ENCODE measurements around the gene DENND5B.
"Not testable (repeated sequence)": the region's sequence is repeated elsewhere in the genome, so short reads cannot be mapped to it uniquely, and the experiment has no call there.

The DENND5B gene

DNA sequence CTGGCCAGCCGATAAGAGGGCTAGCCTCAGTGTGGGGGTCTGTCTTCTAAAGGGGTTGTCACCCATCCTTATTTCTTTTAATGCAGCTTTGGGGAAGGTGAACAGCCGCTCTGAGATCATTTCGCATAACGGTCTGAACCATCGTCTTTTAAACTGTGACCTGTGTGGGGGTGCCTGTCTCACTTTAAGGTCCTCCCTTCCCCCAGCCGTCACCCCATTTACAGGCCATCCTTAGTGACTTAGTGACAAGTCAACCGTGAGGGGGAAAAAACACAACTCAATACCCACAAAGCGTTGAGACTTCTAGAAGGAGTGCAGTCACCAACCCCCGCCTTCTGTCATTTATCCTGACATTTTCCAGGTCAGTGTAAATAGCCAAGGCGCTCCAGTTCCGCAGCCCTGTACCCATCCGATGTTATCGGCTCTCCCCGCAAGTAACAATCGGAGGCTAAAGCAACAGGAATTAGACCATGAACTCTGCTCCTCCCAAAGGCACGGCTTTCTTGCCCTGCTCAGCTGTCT is 505 bp upstream of the DENND5B start:
- peak; percentile 27 for DNase-seq (ENCODE audit: low spot score)

DNA sequence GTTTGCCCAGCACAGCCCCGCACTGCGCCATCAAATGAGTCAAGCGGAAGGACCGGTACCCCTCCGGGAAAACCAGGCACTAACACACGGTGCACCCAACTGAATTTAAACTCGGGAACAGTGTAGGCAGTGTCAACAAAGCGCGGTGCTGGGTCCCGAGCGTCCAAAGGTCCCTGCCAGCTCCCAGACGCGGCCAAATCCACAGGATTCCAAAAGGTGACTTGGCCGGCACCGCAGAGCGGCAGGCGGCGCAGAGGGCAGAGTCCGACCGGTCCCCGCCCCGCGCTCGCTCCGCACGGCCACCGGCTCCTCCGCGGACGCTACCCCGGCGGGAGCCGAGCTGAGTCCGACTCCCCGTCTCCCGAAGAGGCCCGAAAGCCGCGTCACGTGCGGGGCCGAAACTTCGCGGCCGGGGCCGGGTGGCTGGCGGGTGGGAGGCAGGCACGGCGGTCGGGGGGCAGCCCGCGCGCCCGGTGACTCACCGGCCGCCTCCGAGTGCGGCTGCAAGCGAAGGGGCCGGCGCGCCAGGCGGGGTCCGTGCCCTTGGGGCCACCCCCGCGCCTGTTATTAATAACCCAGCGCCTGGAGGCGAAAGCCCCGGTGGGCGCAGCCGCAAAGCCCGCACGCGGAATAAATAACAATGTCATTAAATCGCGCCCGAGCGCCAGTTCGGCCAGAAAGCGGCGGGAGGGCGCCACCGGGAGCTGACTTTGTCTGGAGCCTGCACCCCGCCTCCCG is 863 bp downstream of the DENND5B start:
- peak; percentile 86 for DNase-seq (ENCODE audit: low spot score)

DNA sequence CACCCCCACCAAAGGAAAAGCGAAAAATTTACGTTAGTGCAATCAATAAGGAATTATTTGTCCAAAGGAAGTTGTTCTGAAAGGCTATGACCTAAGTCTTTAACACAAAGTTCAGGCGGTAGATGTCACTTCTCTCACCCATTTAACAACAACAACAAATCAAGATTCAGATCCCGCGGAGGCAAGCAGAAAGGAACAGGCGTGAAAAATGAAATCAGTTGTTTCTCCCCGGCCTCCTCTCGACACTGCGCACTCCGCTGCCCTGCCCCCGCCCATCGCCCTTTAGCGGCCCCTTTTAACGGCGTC is 1.4 kb downstream of the DENND5B start:
- no peak for DNase-seq (ENCODE audit: low spot score)

DNA sequence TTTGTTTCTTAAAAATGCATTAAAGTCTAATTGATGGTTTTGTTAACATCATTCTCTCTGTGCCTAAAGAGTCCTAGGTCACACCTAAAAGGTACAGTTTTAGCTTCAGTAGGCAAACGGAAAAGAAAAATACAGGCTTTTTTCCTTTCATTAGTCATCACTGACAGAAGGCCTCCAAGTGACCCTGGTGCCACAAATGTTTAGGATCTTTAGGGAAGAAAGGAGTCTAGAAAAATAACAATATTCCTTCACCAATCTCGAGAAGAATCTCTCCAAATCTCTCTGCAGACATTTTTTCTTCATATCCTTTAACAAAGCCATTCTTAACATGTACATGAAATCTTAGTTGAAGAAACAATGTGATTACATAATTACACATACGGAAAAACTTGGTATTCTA is 2.0 kb downstream of the DENND5B start:
- no peak for DNase-seq (ENCODE audit: low spot score)

DNA sequence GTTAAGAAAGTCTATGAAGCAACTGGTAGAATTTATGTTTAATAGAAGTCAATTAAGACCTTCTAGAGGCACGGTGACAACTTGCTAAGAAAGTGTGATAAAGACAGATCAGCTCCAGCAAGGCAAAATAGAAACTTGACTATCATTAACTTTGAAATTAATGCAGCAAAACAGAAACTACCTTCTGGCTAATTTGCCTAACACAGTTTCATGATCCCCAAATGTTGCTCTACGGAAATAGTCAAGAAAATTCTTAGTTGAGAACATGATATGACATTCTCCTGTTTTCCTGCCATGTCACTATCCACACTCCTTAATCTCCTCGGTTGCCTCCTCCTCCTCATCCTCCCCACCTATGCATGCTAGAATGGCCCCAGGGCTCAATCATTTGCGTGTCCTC is 4.2 kb downstream of the DENND5B start:
- DNase-seq (ENCODE audit: low spot score): no peak

DNA sequence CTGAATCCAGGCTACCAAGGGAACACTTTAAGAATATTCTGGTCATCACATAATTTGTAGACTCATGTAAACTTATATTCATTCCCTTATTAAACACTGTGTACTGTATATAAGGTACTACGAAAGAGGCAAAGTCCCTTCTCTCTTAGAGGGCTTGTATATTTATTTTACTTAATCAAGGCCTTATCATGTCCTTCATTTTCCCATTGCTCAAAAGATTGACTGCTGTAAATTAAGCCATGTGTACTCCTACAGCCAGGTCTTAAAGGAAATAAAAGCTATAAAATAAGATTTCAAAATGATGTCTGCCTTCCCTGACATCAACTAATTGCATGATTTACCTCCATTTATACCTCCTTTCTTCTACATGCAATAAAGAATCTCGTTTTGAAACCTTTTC is 5.0 kb downstream of the DENND5B start:
- no peak for DNase-seq (ENCODE audit: low spot score)

DNA sequence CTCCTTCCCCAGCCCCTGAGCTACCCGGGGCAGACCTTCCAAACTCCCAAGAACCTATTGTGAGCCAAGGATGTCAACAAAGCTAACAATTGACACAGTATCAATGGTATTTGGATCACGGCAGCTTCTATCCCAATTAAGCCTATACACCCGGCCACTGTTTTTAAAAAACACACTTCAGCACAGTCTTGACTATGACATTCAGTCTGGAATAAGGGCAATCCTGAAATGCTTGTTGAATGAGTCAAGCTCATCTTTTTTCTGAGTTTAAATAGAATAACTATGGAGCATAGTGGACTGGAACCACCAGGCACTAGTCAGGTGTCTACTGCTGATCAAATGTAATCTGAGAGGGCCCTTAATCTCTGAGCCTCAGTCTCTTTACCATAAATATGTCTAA is 5.7 kb downstream of the DENND5B start:
- DNase-seq (ENCODE audit: low spot score): no peak

DNA sequence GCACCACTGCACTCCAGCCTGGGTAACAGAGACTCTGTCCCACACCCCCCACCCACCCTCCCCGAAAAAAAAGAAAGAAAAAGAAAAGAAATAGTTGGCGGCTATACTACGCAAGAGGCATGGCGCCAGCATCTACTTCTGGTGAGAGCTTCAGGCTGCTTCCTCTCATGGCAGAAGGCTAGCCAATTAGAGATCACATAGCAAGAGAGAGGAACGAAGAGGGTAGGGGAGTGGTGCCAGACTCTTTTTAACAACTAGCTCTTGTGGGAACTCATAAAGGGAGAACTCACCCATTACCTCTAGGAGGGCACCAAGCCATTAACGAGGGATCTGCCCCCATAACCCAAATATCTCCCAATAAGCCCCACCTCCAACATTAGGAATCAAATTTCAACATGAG is 6.2 kb downstream of the DENND5B start:
- no peak for DNase-seq (ENCODE audit: low spot score)

DNA sequence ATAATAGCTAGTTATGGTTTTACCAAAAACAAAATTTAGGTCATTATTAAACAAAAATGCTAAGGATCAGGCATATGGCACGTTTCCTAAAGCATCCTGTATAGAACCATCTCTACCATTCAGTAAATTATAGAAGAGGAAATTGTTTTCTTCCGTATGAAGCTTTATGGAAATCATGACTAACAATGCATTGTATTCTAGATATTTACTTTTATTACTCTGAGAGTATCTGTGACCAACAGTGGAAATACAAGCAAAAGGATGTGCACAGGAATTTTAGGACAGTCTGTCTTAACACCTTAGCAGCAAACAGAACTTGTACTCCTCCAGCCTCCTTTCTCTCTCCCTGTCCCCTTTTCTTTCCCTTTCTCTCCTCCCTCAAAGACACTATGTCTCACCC is 7.1 kb downstream of the DENND5B start:
- no peak for DNase-seq (ENCODE audit: low spot score)

DNA sequence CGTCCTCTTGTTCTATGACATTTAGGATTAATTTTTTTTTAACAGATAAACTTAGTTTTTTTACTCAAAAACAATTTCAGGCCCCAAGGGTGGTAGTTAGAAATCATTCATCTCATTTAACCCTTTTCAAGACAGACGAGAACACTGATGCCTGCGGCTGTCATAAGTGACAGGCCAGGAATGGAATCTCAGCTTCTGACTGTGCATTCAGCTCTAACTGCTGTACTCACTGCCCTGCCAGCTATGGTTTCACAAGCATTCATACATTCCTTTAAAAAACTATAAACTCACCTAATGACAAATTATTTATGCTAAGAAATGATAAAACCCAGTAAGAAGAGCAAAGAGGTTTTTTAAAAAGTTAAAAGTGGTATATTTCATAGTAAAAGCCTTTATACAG is 8.8 kb downstream of the DENND5B start:
- DNase-seq (ENCODE audit: low spot score): no peak

DNA sequence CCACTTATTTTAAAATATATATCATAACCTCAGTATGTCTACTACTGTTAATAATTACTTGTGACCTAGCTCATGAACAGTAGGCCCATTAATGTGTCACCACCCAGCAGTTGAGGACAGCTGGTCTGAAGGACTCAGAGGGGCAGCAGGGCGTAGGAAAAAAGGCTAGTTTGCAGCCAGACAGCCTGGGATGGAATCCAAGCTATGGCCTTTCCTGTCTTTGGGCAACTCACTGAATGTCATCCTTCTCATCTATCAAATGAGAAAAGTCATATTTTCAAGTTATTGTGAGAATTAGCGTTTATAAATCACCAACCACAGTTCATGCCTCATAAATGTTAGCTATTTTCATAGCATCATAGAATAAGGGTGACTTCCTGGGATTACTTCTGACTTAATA is 12.3 kb downstream of the DENND5B start:
- DNase-seq (ENCODE audit: low spot score): no peak

DNA sequence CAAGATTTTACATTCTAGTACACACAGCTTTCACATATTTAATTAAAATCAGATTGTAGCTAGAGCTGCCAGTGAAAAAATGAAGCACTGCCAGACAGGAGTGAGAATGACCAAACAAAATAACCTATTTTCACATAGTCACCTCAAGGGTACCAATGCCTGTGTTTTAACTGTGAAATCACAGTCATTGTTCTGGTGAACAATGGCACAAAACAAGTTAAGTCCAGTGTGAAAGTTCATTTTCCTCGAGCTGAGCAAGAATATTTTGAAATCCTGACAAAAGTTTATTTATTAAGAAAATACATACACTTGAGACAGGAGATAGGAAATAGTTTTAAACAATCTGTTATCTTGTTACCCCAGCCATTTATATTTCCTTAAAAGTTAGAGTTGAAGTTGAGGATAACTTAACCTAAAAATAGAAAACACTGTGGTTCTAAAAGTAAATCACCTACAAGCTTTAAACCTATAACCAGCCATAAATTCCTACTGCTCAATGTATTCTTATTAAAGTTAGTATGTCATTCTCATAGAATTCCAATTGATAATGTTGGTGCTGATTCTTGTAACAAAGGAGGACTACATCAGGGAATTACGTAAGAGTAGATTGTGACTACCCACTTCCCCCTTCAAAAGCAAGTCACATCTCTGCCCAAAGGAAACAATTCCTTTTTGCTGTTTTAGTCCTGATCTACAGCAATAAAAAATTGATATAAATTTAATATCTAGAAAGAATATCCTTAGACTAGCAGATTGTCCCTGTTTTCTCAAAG is 15.9 kb downstream of the DENND5B start:
- DNase-seq (ENCODE audit: low spot score): no peak

DNA sequence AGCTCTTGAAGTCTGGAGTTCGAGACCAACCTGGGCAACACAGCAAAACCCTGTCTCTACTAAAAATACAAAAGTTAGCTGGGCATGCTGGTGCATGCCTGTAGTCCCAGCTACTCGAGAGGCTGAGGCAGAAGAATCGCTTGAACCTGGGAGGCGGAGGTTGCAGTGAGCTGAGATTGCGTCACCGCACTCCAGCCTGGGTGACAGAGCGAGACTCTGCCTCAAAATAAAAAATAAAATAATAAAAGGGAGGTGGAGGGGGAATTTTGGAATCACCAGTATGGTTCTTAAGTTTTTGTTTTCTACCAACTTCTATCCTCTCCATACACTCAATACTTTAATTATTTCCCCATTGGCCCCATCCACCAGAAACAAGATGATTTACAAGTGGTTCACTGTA is 16.6 kb downstream of the DENND5B start:
- not testable (repeated sequence) for DNase-seq (ENCODE audit: low spot score)

DNA sequence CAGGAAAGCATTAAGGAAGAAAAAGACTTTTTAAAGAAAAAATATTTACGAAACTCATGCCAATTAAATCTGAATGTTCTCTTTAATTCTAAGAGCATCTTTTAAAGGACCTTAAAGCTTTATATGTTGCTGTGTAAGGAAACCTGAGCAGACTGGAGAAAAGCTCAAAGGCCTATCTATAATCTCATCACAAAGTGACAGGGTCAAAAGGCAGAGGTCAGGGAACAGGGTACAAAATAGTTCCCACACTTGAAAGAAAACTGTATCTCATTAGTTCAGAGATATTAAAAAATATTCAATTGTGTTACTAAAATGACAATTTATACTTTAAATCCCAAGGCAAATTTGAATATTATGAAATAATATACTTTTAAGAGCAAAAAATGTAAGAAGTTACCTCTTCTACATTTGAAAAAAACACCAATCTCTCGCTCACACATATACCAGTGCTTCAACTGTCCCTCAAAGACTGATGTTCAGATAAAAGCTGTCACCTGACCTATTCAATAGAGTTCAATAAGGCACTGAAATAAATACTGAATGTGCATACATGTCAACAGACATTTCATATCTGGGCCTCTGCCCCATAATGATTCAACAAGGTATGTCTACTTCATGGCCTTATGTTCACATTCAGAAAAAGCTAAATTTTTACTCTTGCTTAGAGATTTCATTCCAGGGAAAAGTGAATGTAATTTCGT is 17.9 kb downstream of the DENND5B start:
- DNase-seq (ENCODE audit: low spot score): no peak

DNA sequence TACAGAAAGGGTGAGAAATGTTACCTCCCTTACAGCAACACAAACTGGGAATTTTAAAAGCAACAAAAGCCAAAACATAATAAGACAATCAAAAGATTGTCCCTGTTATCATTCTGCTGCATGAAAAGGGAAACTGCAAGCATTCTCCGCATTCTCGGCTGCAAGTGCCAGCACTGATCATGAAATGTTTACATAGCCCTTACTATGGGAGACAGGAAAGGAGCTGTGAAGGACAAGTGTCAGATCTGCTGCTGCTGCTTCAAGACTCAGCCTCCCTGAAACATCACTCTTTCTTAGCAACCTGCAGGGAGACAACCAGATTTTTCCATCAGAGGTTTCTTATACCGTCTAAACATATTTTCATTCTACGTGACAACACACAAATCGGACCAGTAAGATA is 20.1 kb downstream of the DENND5B start:
- DNase-seq (ENCODE audit: low spot score): no peak

DNA sequence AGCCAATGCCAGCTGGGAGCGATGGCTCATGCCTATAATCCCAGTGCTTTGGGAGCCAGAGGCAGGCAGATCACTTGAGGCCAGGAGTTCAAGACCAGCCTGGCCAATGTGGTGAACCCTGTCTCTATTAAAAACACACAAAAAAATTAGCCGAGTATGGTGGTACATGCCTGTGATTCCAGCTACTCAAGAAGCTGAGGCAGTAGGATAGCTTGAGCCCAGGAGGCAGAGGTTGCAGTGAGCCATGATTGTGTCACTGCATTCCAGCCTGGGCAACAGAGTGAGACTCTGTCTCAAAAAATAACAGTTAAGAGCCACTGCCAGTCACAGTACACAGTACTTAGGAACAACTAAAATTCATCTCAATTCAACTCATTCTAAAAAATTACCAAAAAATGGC is 21.4 kb downstream of the DENND5B start:
- DNase-seq (ENCODE audit: low spot score): not testable (repeated sequence)

DNA sequence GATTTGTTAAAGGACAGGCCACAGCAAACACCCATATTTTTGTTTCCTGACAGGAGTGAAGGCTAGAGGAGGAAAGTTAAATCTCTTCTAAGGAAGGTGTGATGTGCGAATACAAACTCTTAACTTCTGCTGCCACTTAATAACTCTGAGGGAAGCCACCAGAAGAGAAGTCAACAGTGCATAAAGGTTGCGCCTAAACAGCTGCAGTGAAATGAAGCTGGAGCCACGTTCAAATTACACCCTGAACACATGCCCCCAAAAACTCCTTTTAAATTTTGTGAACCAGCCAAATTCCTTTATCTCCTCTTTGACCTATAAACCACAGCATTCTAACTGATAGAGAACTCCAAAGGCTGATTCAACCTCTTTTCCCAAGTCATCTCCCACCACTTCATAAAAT is 22.4 kb downstream of the DENND5B start:
- no peak for DNase-seq (ENCODE audit: low spot score)

DNA sequence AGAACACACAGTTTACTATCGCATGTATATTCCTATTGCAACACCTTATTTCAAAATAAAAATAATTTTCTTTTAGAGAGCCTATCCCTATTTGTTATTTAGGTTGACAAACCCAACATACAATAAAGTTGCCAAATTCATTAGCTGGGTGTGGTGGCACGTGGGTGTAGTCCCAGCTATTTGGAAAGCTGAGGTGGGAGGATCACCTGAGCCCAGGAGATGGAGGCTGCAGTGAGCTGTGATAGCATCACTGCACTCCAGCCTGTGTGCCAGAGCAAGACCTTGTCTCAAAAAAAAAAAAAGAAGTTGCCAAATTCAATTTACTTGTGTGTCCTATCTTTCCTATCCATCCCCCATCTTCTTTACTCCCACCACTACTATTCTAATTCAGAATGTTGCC is 23.9 kb downstream of the DENND5B start:
- DNase-seq (ENCODE audit: low spot score): no peak

DNA sequence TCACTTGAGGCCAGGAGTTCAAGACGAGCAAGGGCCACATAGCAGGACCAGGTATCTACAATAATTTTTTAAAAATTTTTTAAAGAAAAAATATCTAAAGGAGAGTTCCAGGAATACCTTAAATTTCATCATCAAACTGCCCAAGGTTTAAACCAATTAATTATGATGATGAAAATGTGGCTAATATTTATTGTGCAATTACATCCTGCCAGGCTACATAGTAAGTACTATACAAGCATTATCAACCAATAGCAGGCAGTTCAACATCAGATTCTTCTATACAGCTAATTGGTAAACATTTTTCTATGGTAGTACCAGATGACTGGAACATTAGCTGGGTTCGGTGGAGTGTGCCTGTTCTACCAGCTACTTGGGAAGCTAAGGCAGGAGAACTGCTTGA is 24.4 kb downstream of the DENND5B start:
- no peak for DNase-seq (ENCODE audit: low spot score)

DNA sequence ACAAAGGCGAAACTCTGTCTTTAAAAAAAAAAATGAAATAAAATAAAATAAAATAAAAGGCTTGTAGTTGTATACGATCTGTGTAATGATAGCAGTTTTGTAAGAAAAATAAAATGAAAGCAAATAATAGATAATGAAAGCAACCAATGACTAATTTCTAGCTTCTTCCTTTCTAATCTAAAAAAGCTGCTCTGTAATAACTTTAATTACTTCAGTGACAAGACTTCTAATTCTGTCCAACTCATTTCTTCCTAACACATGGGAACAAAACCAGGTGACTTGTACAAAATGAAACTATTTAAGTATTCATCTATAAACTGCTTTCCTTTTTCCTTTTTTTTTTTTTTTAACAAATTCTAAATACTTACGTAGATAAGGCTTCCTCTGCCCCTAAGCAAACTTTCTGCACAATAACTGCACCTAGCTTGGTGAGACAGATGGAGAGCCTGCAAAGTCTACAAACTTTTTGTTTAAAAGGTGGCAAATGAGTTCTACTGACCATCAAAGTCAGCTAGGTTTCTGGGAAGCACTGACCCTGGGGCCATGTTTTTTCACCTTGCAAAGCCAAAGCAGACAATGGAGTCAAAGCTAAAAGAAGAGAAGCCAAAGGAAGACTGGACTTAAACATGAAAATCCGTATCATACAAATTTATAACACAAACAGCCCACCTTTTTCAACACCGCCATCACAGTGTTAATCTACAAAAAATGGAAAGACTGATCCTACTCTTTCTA is 28.2 kb downstream of the DENND5B start:
- DNase-seq (ENCODE audit: low spot score): no peak

DNA sequence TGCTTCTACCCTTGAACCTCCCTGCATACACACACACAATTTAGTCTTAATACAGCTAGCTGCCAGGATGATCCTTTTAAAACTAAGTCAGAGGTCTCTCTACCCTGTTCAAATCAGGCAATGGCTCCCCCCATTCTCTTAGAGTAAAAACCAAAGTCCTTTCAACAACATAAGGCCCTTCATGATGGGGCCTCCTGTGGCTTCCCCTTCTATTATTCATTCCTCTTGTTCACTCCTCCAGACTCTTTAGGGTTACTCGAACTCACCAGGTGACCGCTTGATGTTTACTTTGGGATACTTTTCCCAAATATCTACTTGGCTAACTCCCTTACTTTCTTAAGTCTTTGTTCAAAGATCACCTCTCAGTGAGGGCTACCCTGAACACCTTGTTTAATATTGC is 30.4 kb downstream of the DENND5B start:
- no peak for DNase-seq (ENCODE audit: low spot score)

DNA sequence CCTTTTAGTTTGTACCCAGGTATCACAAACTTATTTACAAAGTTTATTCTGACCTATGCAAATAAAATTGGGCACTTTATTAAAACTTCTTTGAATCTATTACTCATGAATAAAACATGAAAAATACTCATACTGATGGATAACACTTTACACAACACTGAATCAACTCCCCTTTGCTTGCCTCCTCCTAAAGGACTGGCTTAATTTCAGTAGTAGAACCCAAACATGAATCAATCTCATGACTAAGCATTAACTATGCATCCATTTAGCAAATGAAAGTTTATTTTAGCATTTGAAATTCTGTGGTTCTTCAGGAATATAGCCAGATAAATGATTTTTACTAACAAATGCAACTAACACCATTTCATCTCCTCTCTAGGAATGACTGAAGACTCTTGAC is 32.4 kb downstream of the DENND5B start:
- no peak for DNase-seq (ENCODE audit: low spot score)

Measured in D341Med (cell line).